HG03439 (cell line): ENCODE data around the gene NEK2.
"Not testable (repeated sequence)": the region's sequence is repeated elsewhere in the genome, so short reads cannot be mapped to it uniquely, and the experiment has no call there.

Experiments used
- ATAC-seq: cut with Tn5 transposase; IDR thresholded peaks from one replicate; pipeline ENCODE4 v1.9.1; 2021; ENCODE audit warnings: mild to moderate bottlenecking, moderate library complexity; ENCODE audit not compliant: unreplicated experiment

Gene NEK2

DNA sequence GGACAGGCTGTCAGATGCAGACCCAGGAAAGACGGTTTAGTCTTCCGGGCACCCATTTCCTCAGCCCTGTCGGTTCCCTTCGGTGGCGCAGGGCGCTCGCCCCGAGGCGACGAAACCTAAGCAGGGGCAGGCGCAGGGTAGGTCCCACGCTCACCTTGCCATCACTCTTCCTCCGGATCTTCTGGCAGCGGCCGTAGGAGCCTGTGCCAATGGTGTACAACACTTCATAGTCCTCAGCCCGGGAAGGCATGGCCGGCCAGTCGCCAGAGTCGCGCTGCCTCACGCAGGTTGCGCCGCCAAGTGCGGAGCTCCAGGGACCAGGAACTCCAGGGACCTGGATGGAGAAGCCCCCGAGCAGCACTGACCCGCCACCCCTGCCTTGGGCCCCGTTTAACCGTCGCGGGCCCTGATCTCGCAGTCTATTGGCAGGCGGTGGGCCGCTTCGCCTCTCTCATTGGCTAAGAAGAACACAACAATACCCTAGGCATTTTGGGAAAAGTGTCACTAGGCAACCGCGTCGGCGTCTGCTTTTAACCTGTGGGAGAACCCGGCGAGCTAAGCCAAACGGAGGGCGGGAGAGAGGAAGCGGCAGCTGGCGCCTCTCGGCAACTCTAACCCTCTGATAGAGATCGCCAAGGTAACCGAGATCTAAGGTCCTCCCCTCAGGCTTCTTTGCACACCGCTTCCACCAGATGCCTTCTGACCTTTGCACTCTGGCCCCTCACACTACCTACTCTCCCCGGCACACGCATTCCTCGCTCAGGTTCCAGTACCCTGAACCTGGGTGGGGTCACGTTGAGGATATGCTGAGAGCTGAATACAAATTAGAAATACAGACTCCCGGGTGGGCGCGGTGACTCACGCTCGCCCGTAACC, at the start of gene NEK2:
Gene NEK2 (minus strand): TSS at position 392 of the 876 bp plus-strand sequence. CDS start 142 bp downstream, at position 250.
- ATAC-seq: peak; percentile 96

DNA sequence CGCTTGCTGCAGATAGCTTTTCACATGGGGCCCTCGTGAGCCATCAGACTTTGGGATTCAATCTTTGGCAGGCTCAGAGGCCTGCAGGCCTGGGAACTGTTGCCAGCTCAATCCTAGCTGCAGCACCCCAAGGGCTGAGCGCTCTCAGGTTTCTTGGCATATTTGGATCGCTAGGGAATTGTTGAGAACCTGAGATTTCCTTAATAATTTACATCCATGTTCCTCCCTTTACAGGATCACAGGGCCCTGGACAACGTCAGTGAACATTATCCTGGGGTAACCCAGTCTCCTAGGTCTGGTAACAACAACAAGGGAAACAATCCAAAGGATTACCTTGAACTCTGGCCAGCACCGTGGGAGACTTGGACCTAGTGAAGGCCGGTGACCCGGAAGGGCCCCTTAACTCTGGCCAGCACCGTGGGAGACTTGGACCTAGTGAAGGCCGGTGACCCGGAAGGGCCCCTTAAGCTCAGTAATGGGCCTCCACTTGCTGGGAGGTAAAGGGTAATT, 49.3 kb upstream of the NEK2 start:
- ATAC-seq: no peak

DNA sequence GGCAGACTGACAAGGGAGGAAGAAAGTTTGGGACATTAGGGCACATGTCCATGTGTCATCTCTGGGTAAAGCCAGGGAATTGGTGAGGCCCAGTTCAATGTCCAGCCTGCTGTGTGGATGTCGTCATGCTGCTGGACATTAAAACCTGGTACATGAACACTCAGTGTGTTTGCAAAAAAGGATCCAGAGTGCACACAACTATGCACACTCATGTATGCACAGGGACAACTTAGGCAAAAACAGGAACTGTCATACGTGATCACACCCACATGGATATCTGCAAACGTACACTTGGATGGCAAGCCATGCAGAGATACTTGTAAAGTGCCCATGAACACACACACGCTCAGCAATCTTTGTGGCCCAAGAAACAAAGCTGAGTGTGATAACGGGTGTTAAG, 47.9 kb upstream of the NEK2 start:
- ATAC-seq: no peak

DNA sequence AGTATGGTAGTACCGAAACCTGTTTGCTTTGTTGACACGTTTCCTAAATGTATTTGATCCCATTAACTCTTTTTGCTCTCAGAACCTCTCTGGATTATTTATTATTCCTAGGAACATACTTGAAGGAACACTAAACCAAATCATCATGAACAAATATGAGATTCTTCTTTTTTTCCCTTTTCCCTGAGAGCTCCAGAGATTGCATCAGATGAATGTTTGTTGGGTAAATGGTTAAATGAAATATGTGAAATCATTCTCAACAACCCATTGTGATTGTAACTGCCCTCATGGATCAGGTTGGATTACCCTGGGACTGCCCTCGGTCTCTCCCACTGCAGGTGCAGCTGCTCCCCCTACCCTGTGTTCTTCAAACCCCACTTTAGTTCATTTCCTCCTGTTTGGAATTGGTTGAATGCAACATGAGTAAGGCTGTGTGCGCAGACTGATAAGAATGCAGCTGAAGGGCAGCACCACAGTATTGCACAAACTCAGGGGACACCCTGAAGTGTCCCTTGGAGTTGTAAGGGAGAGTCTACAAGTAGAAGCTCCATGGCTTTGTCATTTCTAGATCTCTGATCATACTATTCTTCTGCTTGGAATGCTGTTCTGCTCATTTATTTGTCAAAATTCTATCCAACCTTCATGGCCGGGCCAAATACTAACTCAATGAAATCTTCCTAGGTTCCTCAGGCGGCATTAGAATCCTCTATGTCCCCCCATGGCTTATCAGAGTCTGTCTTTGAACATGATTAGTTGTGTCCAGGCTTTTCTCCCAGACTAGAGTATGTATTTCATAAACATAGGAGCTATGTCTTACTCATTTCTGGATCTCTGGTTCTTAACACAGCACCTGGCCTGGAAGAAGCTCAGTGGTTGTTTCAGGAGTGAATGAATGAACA, 47.1 kb upstream of the NEK2 start:
- no peak for ATAC-seq

DNA sequence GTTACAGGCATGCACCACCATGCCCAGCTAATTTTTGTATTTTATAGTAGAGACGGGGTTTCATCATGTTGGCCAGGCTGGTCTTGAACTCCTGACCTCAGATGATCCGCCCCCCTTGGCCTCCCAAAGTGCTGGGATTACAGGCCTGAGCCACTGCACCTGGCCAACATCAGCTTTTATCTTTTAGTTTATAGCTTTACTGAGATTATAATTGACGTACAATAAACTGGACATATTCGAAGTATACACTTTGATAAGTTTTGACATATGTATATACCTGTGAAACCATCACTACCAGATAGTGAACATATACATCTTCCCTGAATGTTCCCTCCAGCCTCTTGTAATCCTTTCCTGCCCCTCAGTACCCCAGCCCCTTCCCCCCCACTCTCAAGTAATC, 41.1 kb upstream of the NEK2 start:
- not testable (repeated sequence) for ATAC-seq

DNA sequence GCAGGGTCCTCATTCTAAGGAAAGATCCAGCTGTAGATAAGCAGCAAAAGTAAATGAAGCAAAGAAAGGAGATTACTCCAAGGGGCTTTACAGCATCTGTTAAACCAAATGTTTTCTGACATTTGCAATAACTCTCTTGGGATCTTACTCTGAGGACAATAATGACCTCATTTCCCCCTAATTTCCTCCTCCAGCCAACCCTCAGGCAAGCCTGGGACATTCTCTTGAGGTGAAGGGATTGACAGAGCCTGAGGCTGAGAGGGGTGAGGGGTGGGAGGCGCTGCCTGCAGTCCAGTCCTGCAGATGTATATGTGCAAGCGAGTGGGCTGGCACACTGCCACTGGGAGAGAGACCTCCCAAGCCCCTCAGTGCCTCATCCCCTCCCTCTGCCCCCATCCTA, 40.5 kb upstream of the NEK2 start:
- no peak for ATAC-seq

DNA sequence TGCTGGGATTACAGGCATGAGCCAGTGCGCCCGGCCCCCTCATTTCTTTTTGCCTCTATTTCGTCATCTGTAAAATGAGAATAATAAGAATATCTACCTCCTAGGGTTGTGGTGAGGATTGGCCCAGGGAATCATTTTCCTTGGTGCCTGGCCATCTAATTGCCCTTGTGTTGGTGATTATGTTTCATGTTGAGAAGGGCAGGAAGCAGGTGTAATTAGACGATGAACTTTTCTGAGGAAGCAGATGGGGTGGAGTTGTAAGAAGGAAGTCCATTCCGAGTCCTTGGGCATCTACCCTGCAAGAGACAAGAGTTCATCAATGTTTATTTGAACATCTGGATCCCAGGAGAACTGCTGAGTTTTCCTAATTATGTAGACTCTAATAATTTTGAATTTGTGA, 38.7 kb upstream of the NEK2 start:
- ATAC-seq: no peak

DNA sequence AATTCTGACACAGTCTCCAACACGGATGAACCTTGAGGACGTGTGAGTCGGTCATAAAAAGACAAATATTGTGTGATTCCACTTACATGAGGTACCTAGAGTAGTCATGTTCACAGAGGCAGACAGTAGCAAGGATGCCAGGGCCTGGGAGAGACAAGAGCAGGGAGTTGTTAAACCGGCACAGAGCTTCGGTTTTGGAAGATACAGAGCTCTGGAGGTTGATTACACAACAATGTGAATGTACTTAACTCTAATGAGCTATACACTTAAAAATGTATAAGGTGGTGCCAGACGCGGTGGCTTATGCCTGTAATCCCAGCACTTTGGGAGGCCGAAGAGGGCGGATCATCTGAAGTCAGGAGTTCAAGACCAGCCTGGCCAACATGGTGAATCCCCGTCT, 37.8 kb upstream of the NEK2 start:
- no peak for ATAC-seq

DNA sequence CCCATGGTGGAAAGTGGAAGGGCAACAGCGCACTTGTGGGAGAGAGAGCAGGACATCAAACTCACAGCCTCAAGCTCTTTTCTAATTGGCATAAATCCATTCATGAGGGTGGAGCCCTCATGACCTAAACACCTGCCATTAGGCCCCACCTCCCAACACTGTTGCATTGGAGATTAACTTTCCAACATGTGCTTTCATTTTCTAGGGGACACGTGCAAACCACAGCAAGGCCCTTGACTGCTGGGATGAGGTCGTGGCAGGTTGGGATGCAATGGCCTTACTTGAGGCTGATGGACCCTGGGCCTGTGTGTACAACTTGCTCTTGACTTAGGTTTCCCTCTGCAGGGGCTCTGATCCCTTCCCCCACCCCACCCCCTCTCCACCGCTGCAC, 35.9 kb upstream of the NEK2 start:
- no peak for ATAC-seq

DNA sequence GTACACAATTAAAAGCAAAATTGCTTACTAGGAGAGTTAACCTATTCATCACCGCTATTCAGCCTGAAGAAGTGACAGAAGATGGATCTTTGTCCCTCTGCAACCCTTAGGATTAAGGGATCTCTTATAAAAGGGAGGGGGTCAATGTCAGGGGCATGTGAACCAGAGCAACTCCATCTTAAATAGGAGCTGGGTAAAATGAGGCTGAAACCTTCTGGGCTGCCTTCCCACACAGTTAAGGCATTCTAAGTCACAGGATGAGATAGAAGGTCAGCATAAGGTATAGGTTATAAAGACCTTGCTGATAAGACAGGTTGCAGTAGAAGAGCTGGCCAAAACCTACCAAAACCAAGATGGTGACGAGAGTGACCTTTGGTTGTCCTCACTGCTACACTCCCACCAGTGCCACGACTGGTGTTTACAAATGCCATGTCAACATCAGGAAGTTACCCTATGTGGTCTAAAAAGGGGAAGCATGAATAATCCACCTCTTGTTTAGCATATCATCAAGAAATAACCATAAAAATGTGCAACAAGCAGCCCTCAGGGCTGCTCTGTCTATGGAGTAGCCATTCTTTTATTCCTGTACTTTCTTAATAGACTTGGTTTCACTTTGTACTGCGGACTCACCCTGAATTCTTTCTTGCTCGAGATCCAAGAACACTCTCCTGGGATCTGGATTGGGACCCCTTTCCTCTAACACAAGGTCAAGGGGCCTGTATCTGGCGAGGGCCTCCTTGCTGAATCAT, 35.3 kb upstream of the NEK2 start:
- no peak for ATAC-seq

DNA sequence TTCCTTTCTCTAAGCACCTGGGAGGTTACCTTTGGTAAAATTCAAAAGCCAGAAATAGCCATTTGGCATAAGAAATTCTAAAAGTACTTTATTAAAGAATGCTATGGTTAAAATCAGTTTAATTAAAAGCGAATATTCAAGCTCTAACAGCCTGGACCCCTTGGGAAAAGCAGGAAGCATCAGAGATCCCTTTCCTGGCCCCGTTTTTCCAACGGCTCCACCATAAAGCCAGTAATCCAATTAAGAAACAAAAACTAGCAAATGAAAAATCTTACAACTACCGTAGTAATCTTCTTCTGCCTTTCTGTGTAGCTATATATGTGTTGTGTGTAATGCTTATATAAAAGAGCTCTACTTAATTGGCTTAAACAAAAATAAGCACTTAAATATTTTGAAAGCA, 33.5 kb upstream of the NEK2 start:
- no peak for ATAC-seq

DNA sequence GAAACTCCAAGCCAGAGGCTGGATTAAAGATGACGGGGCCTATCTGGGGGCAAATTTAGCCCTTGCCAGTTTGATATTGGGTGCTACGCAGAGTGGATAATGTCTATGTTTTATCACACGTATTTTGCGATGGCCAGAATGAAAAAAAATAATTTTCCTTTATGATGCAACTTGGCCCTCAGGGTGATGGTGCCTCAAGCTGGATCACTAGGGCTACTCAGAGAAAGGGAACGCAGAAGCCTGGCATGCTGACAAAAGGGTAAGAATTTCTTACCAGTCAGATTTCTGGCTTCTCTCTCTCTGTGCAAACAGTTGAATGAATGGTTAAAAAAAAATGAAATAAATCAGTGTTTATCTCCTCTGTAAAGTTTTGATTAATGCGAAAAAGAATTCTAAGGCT, 32.6 kb upstream of the NEK2 start:
- no peak for ATAC-seq

DNA sequence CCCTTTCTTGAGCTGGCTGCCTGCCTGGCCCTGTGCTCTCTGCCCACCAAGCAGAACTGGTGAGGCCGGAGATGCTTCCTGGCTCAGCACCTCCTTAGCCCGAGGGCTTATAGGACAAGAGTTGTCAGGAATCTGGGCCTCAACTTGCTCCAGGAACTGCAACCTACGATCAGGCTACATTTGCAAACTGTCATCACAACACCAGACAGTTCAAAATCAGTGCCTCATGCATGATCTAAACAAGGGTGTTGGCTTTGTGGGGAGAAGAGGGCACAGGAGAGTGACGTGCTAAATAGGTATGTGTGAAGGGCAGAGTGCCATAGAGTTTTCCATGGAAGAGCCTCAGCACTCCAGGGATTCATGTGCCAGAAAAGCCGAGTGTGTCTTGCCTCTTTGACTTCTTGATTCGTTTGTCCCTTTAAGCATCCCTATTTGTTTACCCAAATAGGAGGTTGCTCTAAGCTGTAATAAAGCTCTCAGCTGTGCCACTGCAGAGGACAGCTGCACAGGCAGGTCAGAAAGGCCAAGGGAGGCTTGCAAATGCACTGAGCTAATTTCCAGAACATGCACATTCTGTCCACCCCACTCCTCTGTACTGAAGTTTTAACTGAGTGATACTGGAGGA, 30.2 kb upstream of the NEK2 start:
- ATAC-seq: no peak

DNA sequence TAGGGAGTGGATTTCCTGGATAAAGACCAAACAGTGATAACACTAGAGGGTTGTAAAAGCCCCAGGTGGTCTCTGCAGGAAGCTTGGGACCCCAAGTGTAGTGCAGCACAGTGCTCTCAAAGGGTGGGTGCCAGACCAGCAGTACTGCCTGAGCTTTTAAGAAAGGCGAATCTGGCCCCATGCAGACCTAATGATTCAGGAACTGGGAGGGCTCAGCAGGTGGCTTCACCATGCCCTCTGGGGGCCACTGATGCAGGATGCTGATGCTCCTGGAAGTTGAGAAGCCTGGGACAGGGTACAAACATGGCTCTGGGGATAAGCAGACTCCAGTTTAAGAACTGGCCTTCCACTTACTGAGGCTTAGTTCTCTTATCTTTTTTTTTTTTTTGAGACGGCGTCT, 29.1 kb upstream of the NEK2 start:
- no peak for ATAC-seq

DNA sequence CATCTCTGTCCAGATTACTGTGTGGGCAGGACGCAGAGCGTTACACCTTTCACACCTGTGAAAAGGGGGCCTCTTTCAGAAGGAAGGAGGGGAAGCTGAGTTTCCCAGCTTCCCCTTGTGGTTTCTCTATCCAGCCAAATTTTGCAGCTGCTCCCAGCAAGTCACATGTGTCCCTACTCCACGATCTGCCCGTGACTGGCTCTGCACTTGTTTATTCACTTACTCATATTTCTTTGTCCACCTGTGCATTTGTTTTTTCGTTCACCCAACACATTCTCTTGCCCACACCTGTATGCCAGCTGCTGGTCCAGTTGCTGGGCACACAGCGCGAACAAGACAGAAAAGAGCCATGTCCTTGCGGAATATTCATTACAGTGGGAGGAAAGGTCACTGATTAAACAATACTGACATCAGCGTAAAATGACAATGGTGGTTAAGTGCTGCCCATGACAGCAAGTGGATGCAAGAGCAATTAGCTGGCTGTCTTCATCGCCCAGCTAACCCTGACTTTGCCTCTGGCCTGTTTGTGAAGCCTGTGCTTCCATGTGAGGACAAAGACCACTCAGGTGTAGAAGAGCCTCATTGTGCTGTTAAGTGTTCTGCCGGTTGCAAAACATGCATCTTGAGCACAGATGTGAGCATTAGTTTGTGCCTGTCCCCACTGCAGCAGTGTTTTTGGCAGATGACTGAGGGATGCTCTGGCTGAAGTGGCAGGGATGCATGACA, 28.6 kb upstream of the NEK2 start:
- ATAC-seq: no peak

DNA sequence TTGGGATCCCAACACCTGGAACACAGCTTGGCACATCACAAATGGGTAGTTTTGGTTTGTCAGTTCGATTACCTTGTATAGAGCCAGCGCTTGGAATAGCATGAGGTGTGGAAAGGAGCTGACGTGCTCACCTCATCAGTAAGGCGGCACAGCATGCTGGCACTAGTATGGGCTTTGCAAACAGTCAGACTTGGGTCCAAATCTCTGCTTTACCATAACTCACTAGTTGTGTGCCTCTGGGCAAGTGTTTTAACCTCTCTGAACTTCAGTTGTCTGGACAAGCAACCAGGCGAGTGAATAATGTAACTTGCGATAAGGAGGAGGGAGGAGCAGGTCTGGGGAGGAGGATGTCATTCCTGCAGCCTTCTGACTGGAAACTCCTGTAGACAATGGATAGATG, 26.3 kb upstream of the NEK2 start:
- ATAC-seq: no peak

DNA sequence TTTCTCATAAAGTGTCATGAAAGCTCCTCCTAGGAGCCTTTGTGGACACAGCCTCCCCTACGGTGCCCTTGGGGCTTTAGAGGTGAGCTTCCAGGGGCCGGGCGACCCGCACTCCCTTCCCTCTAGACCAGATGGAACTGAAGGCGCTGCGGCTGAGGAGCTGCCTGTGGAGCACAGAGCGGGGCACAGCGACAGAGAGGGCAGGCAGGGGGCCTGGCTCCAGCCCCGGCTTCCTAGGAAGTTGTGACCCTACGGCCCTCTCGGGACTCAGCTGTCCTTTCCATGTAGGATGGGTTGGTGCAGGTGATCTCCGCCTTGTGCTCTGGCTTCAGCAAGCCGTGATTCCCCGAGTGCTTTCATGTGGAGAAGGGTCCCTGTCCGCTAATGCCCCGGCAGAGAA, 23.6 kb upstream of the NEK2 start:
- ATAC-seq: no peak

DNA sequence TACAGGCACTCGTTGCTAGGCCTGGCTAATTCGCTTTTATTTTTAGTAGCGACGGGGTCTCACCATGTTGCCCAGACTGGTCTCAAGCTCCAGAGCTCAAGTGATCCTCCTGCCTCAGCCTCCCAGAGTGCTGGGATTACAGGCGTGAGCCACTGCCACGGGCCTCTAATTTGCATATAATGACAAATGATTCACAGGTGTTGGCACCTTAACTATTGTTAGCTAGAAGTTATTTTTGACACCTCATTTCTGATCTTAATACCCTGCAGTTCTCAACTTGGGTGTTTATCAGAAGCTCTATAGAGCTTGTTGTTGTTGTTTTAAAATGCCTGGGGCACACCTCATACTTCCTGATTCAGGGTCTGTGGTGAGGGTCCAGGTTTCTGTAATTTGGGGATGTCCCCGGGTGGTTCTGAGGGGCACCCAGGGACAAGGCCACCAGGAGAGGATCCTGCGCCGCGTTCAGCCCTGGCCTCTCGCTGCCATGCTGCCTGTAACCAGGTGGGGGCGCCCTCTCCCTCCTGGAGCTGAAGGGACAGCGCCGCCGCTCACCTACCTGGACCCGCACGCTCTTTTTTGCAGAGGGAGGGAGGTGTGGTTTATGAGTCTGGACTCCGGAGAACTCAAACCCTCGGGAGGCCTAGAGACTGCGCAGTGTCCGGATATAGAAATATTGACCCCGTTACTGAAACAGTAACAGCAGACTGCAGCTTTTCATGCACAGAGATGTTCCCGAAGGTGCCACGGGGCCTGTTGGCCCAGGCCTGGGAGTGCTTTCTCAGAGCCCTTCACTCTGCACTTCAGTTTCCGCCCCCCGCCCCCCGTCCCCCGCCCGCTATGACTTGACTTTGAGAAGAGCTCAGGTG, 23.0 kb upstream of the NEK2 start:
- ATAC-seq: peak; percentile 54

DNA sequence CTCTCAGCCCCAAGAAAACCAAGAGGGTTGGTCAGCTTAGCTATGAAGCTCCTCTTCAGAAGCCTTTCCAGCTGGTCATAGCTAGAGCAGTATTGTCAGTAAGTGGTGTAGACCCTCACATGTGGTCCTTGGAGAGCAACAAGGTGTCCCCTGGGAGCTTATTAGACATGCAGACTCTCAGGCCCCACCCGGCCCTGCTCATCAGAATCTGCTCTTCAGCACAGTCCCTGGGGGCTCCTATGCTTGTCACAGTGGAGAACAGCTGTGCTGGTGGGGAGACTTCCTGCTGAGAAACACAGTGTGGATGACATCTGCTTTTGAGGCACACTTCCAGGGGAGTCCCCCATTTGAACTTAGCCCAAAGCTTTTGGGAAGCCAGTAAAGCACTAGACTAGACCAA, 21.9 kb upstream of the NEK2 start:
- peak; percentile 60 for ATAC-seq
